Natural killer cell (primary cell): ENCODE results near the gene SMIM43. TPM values are rescaled to one million over a fixed set of nuclear protein-coding genes. Genes with fewer than 3 reads are reported as not detected.

ENCODE experiments used
- ATAC-seq, 3 donors: fragments of 150-1000 bp in 2 of 3; fragments of 200-7000 bp in 1 of 3; cut with Tn5 transposase; 1 replicate in 1 of 3; 2 replicates in 2 of 3; pipeline ENCODE4 v1.10.0; 2021; ENCODE audit warnings: mild to moderate bottlenecking in 2 of 3, moderate library complexity in 2 of 3
- DNase-seq, 2 donors: peaks; one replicate each; pipeline versions ENCODE4 v3.0.0 to v3.0.0-alpha.2; 2013 to 2021; ENCODE audit warnings: mixed read lengths in 1 of 2
- H3K27ac ChIP-seq: one replicate; pipeline ENCODE4 v1.5.1; 2013; ENCODE audit warnings: mild to moderate bottlenecking, low read length
- H3K27me3 ChIP-seq: one replicate; pipeline ENCODE4 v1.6.1; 2013; ENCODE audit warnings: low read length; ENCODE audit not compliant: control insufficient read depth, insufficient read depth
- H3K36me3 ChIP-seq: one replicate; pipeline ENCODE4 v1.6.1; 2013; ENCODE audit warnings: low read length; ENCODE audit not compliant: control insufficient read depth, insufficient read depth
- H3K4me1 ChIP-seq: one replicate; pipeline ENCODE4 v1.6.1; 2013; ENCODE audit warnings: low read length; ENCODE audit not compliant: control insufficient read depth, insufficient read depth
- H3K4me3 ChIP-seq: one replicate; pipeline ENCODE4 v1.5.1; 2013; ENCODE audit warnings: low read length
- H3K9me3 ChIP-seq: one replicate; pipeline ENCODE4 v1.6.1; 2013; ENCODE audit warnings: low read length; ENCODE audit not compliant: control insufficient read depth, insufficient read depth
- H3K27ac Mint-ChIP-seq, 2 donors: one replicate each; pipeline ENCODE4 v1.8.0; 2022; ENCODE audit warnings: mild to moderate bottlenecking in 2 of 2, mixed read lengths in 2 of 2, moderate library complexity in 1 of 2
- H3K27me3 Mint-ChIP-seq, 2 donors: one replicate each; pipeline ENCODE4 v1.8.0; 2022; ENCODE audit warnings: low read depth in 2 of 2, mixed read lengths in 2 of 2
- H3K36me3 Mint-ChIP-seq: one replicate; pipeline ENCODE4 v1.8.0; 2022; ENCODE audit warnings: mixed read lengths
- H3K4me1 Mint-ChIP-seq, 2 donors: one replicate each; pipeline ENCODE4 v1.8.0; 2022; ENCODE audit warnings: mixed read lengths in 2 of 2
- H3K4me3 Mint-ChIP-seq: one replicate; pipeline ENCODE4 v1.8.0; 2022; ENCODE audit warnings: mild to moderate bottlenecking, moderate library complexity, mixed read lengths
- H3K9me3 Mint-ChIP-seq, 2 donors: one replicate each; pipeline ENCODE4 v1.8.0; 2022; ENCODE audit warnings: mixed read lengths in 2 of 2
- WGBS: methylation state at CpG from one replicate; pipeline ENCODE4 v1.1.7; 2013; ENCODE audit warnings: missing lambda C conversion rate; ENCODE audit not compliant: insufficient coverage; 5-methylcytosine and 5-hydroxymethylcytosine counted together
- intact Hi-C: fragments of 100-400 bp; cut with micrococcal nuclease; formaldehyde crosslinking; loops from one replicate; pipeline ENCODE4 v1.14.2; 2022
- total RNA-seq, 4 donors: library from RNA; stranded (reverse); fragments of 120-200 nt in 1 of 4; gene quantifications; one replicate each; pipeline versions ENCODE4 v1.2.3 to v1.2.4, GENCODE V29; 2013 to 2022
- TF ChIP-seq, protein P1 (sequence below): fragments of 200-600 bp; IDR thresholded peaks from one replicate; pipeline ENCODE4 v1.8.0; 2022; ENCODE audit warnings: antibody characterized with exemption

The SMIM43 gene
- total RNA-seq, 3 donors from 2014 or later (not counting 1 experiment from before 2014, with no cell fraction given), result not detected

DNA sequence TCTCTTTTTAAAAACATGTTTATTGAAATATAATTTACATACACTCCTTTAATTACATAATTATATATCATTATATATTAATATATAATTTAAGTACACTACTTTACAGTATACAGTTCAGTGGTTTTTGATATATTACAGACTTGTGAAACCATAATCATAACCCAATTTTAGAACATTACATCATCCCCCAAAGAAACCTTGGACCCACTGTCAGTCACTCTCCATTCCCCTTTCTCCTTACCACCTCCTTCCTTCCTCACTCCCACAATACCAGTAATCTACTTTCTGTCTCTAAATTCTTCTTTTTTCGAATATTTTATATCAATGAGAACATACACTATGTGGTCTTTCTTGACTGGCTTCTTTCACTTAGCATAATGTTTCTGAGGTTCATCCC is 18.2 kb upstream of the SMIM43 start:
- no peak for ATAC-seq
- intact Hi-C loops, result no loop called here
- Histone ChIP-seq H3K27ac (no peak overlapping the region), H3K4me3 (no peak overlapping the region), H3K36me3 (no peaks in the 10 kb centered on the region), H3K27me3 (peaks cover 10% of the 10 kb centered on the region), H3K4me1 (no peaks in the 10 kb centered on the region), H3K9me3 (peaks cover 3% of the 10 kb centered on the region)
- WGBS, result 64% methylated on average over 1 of the region's 1 CpG
- no peak overlapping the region for H3K27ac Mint-ChIP-seq
- no peaks in the 10 kb centered on the region for H3K4me1 Mint-ChIP-seq
- TF ChIP-seq, protein P1, sequence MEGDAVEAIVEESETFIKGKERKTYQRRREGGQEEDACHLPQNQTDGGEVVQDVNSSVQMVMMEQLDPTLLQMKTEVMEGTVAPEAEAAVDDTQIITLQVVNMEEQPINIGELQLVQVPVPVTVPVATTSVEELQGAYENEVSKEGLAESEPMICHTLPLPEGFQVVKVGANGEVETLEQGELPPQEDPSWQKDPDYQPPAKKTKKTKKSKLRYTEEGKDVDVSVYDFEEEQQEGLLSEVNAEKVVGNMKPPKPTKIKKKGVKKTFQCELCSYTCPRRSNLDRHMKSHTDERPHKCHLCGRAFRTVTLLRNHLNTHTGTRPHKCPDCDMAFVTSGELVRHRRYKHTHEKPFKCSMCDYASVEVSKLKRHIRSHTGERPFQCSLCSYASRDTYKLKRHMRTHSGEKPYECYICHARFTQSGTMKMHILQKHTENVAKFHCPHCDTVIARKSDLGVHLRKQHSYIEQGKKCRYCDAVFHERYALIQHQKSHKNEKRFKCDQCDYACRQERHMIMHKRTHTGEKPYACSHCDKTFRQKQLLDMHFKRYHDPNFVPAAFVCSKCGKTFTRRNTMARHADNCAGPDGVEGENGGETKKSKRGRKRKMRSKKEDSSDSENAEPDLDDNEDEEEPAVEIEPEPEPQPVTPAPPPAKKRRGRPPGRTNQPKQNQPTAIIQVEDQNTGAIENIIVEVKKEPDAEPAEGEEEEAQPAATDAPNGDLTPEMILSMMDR, result no peak
- peaks cover 37 to 68% of the 10 kb centered on the region in 2 donors for H3K27me3 Mint-ChIP-seq
- no peak for DNase-seq
- no peaks in the 10 kb centered on the region for H3K9me3 Mint-ChIP-seq
- H3K4me3 Mint-ChIP-seq, result no peak overlapping the region
- no peaks in the 10 kb centered on the region for H3K36me3 Mint-ChIP-seq

DNA sequence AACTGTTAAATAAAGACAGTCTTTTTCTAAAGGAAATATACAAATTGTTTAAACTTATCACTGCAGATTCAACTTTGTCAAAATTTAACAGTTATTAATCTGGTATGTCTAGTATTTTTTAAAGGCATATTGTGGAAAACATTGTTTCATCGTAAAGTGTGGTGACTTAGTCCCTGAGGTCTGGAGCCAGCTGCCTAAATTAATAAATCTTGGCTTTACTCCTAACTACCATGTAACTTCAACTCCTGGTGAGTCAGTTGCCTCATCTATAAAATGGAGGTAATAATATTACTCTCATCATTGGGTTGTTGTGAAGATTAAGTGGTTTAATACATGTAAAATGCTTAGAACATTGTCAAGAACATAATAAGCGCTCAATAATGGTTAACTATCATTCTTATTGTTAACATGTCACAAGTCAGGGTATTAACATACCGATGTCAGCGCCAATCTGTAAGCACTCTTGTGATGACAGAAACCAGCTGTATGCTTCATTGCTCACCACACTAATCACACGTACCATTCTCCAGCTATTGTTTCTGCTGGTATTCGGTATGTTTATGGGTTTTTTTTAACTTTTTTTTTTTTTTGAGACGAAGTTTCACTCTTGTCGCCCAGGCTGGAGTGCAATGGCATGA is 14.1 kb upstream of the SMIM43 start:
- H3K4me1 ChIP-seq, result no peaks in the 10 kb centered on the region
- no peak overlapping the region for H3K27ac ChIP-seq
- Mint-ChIP-seq H3K4me1 (no peaks in the 10 kb centered on the region), H3K4me3 (no peak overlapping the region), H3K27ac (no peak overlapping the region), H3K27me3 (peaks cover 30 to 52% of the 10 kb centered on the region in 2 donors), H3K36me3 (no peaks in the 10 kb centered on the region), H3K9me3 (no peaks in the 10 kb centered on the region)
- TF ChIP-seq, protein P1, result no peak
- H3K9me3 ChIP-seq, result no peaks in the 10 kb centered on the region
- WGBS, result 93% methylated on average over 5 of the region's 8 CpGs
- H3K36me3 ChIP-seq, result no peaks in the 10 kb centered on the region
- H3K4me3 ChIP-seq, result no peak overlapping the region
- no peaks in the 10 kb centered on the region for H3K27me3 ChIP-seq
- DNase-seq (no peak), ATAC-seq (no peak)
- intact Hi-C loops, result no loop called here

DNA sequence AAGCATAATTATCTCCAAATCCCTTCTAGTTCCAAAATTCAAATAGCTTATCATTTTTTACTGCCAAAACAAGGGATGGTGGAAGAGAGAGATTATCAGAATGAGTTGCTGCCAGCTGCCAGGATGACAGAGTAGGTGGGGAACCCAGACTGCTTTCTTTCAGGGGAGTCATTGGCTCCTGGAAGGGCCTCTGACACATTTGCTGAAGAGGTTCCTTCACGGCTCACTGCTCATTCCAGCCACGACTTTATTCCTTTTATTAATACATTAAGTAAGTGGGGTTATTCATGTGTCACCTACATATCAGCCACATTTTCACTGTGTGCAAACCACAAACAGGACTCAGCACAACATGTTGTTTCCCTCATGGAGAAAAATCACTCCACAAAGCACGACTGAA is 12.7 kb upstream of the SMIM43 start:
- DNase-seq (no peak), ATAC-seq (no peak)
- no peaks in the 10 kb centered on the region for H3K9me3 Mint-ChIP-seq
- Histone ChIP-seq H3K4me3 (no peak overlapping the region), H3K27me3 (no peaks in the 10 kb centered on the region), H3K36me3 (no peaks in the 10 kb centered on the region), H3K9me3 (no peaks in the 10 kb centered on the region), H3K27ac (no peak overlapping the region), H3K4me1 (no peaks in the 10 kb centered on the region)
- WGBS, result 32% methylated on average over 1 of the region's 3 CpGs
- peaks cover 30 to 42% of the 10 kb centered on the region in 2 donors for H3K27me3 Mint-ChIP-seq
- H3K36me3 Mint-ChIP-seq, result no peaks in the 10 kb centered on the region
- TF ChIP-seq, protein P1, result no peak
- intact Hi-C loops, result no loop called here
- H3K4me1 Mint-ChIP-seq, result no peaks in the 10 kb centered on the region
- H3K4me3 Mint-ChIP-seq, result no peak overlapping the region
- H3K27ac Mint-ChIP-seq, result no peak overlapping the region
